Occipital lobe (tissue), 2 donors: ENCODE data around the gene CACNA2D2. TPM values are rescaled to one million over a fixed set of nuclear protein-coding genes. Genes with fewer than 3 reads are reported as not detected.

Source experiments
- DNase-seq: peaks from one replicate; lab custom pipeline; 2025; lab: John Stamatoyannopoulos, UW
- total RNA-seq: library from RNA; depleted of rRNA; stranded (reverse); fragments of >200 nt; gene quantifications from one replicate; pipeline ENCODE4 v1.2.3, GENCODE V29; 2014

Gene CACNA2D2
- total RNA-seq, 1 donor from 2014 or later, result 2.2 TPM

GRCh38 chr3:50464569-50464968, 38.9 kb downstream of the CACNA2D2 start:
- DNase-seq, result no peak

GRCh38 chr3:50459785-50460184, 43.6 kb downstream of the CACNA2D2 start:
- no peak for DNase-seq

GRCh38 chr3:50457988-50458387, 45.4 kb downstream of the CACNA2D2 start:
- no peak for DNase-seq

- DNase-seq, result no peak
Observed at GRCh38 chr3:50455161-50456018, 48.0 kb downstream of the CACNA2D2 start.

GRCh38 chr3:50454481-50455070, 48.9 kb downstream of the CACNA2D2 start:
- DNase-seq, result no peak

GRCh38 chr3:50453907-50454306, 49.5 kb downstream of the CACNA2D2 start:
- no peak for DNase-seq

- peak; percentile 44 for DNase-seq
Observed at GRCh38 chr3:50450209-50450921, 53.1 kb downstream of the CACNA2D2 start.

- no peak for DNase-seq
Observed at GRCh38 chr3:50448752-50449539, 54.5 kb downstream of the CACNA2D2 start.

GRCh38 chr3:50447290-50447840, 56.1 kb downstream of the CACNA2D2 start:
- no peak for DNase-seq

GRCh38 chr3:50445919-50446318, 57.5 kb downstream of the CACNA2D2 start:
- no peak for DNase-seq

- DNase-seq, result no peak
Observed at GRCh38 chr3:50444782-50445181, 58.7 kb downstream of the CACNA2D2 start.

GRCh38 chr3:50444213-50444612, 59.2 kb downstream of the CACNA2D2 start:
- no peak for DNase-seq

- peak; percentile 62 for DNase-seq
Observed at GRCh38 chr3:50442945-50443579, 60.4 kb downstream of the CACNA2D2 start.

GRCh38 chr3:50441424-50442217, 61.8 kb downstream of the CACNA2D2 start:
- no peak for DNase-seq

- DNase-seq, result peak; percentile 18
Observed at GRCh38 chr3:50436114-50436674, 67.2 kb downstream of the CACNA2D2 start.

- no peak for DNase-seq
Observed at GRCh38 chr3:50435371-50436113, 67.9 kb downstream of the CACNA2D2 start.

- no peak for DNase-seq
Observed at GRCh38 chr3:50433954-50434353, 69.5 kb downstream of the CACNA2D2 start.

GRCh38 chr3:50430950-50431435, 72.4 kb downstream of the CACNA2D2 start:
- no peak for DNase-seq

GRCh38 chr3:50430191-50430590, 73.2 kb downstream of the CACNA2D2 start:
- no peak for DNase-seq
